K562 (cell line): ENCODE results near the gene FNDC1. TPM values are rescaled to one million over a fixed set of nuclear protein-coding genes. Genes with fewer than 3 reads are reported as not detected.

Experiments
- AFF1 ChIP-seq, 2 experiments: fragments of 450-650 bp; IDR thresholded peaks; 2 replicates each; pipeline ENCODE4 v1.6.1; 2018; ENCODE audit warnings: mild to moderate bottlenecking in 2 of 2, low read depth in 1 of 2; ENCODE audit not compliant: partially characterized antibody in 2 of 2
- BHLHE40 ChIP-seq: IDR thresholded peaks from 2 replicates; pipeline ENCODE4 v1.6.1; 2011; ENCODE audit warnings: low read length, improper control_type of control experiment
- E2F5 ChIP-seq: sonication (generic); formaldehyde crosslinking; IDR thresholded peaks from 2 replicates; pipeline ENCODE4 v1.8.0; 2022; ENCODE audit warnings: mild to moderate bottlenecking, missing genetic modification reagents
- FOXA3 ChIP-seq, 2 experiments: fragments of 450-650 bp in 1 of 2; sonication (generic) in 1 of 2; formaldehyde crosslinking; IDR thresholded peaks in 1 of 2; conservative IDR thresholded peaks in 1 of 2; 2 replicates each; pipeline versions ENCODE4 v1.4.0 to v1.8.0; 2020 to 2022; ENCODE audit warnings: mild to moderate bottlenecking in 2 of 2, missing genetic modification reagents in 1 of 2
- FOXK2 ChIP-seq, 2 experiments: fragments of 450-650 bp; IDR thresholded peaks in 1 of 2; conservative IDR thresholded peaks in 1 of 2; 2 replicates each; pipeline ENCODE4 v1.6.1; 2016; ENCODE audit warnings: low read depth in 2 of 2, mild to moderate bottlenecking in 1 of 2
- FOXO4 ChIP-seq: fragments of 450-650 bp; formaldehyde crosslinking; IDR thresholded peaks from 2 replicates; pipeline ENCODE4 v1.4.0; 2020; ENCODE audit warnings: mild to moderate bottlenecking, moderate library complexity
- HCFC1 ChIP-seq: IDR thresholded peaks from 2 replicates; pipeline ENCODE4 v1.6.1; 2012; ENCODE audit warnings: low read depth, low read length, improper control_type of control experiment
- HDAC3 ChIP-seq: fragments of 450-650 bp; IDR thresholded peaks from 2 replicates; pipeline ENCODE4 v1.6.1; 2018; ENCODE audit warnings: borderline replicate concordance, mild to moderate bottlenecking, moderate library complexity; ENCODE audit not compliant: partially characterized antibody
- MAZ ChIP-seq, 2 experiments: fragments of 450-650 bp in 1 of 2; sonication (generic) in 1 of 2; formaldehyde crosslinking; IDR thresholded peaks in 1 of 2; conservative IDR thresholded peaks in 1 of 2; 2 replicates each; pipeline versions ENCODE4 v1.4.0 to v1.5.0; 2020; ENCODE audit warnings: mild to moderate bottlenecking in 1 of 2, missing genetic modification reagents in 1 of 2
- MCM3 ChIP-seq: fragments of 450-650 bp; IDR thresholded peaks from 2 replicates; pipeline ENCODE4 v1.6.1; 2016
- MTA3 ChIP-seq: fragments of 450-650 bp; formaldehyde crosslinking; IDR thresholded peaks from 2 replicates; pipeline ENCODE4 v1.6.1; 2017; ENCODE audit warnings: mild to moderate bottlenecking, borderline replicate concordance
- NRF1 ChIP-seq, 2 experiments: fragments of 450-650 bp; IDR thresholded peaks in 1 of 2; conservative IDR thresholded peaks in 1 of 2; 2 replicates each; pipeline ENCODE4 v1.6.1; 2014; ENCODE audit warnings: mild to moderate bottlenecking in 2 of 2
- POLR2B ChIP-seq: fragments of 450-650 bp; IDR thresholded peaks from 2 replicates; pipeline ENCODE4 v1.6.1; 2018; ENCODE audit warnings: low read depth; ENCODE audit not compliant: partially characterized antibody
- RB1 ChIP-seq: fragments of 450-650 bp; IDR thresholded peaks from 2 replicates; pipeline ENCODE4 v1.6.1; 2017; ENCODE audit warnings: low read depth, mild to moderate bottlenecking
- SRSF9 ChIP-seq: fragments of 200-400 bp; formaldehyde crosslinking; IDR thresholded peaks from 2 replicates; pipeline ENCODE4 v1.6.1; 2017; ENCODE audit warnings: low read depth, low read length, borderline replicate concordance
- STAG1 ChIP-seq: sonication (generic); formaldehyde crosslinking; IDR thresholded peaks from 2 replicates; pipeline ENCODE4 v1.5.0; 2020; ENCODE audit warnings: missing genetic modification reagents, borderline replicate concordance
- THRAP3 ChIP-seq: fragments of 450-650 bp; IDR thresholded peaks from 2 replicates; pipeline ENCODE4 v1.6.1; 2016; ENCODE audit warnings: mild to moderate bottlenecking, inconsistent platforms, borderline replicate concordance
- VEZF1 ChIP-seq: fragments of 200-800 bp; sonication (Bioruptor generic); IDR thresholded peaks from 2 replicates; pipeline ENCODE4 v1.6.1; 2017; ENCODE audit warnings: missing genetic modification characterization, missing compliant biosample characterization
- ZNF146 ChIP-seq: IDR thresholded peaks from one replicate; pipeline ENCODE4 v1.6.1; 2018; ENCODE audit warnings: missing compliant biosample characterization; ENCODE audit not compliant: unreplicated experiment
- ZNF583 ChIP-seq: fragments of 250-450 bp; sonication (Bioruptor Pico); IDR thresholded peaks from 2 replicates; pipeline ENCODE4 v1.4.0; 2020
- polyA plus RNA-seq, 8 experiments: library from polyadenylated mRNA; depleted of rRNA in 4 of 8; stranded (reverse) in 5 of 8; unstranded in 3 of 8; fragments of >200 nt; fragmentation: Nextera tagmentation in 2 of 8; fragmentation: Illumina TruSeq in 1 of 8; extraction: Ambion mirVana in 2 of 8; extraction: Trizol in 1 of 8; gene quantifications; 2 replicates each; pipeline versions ENCODE4 v1.2.1 to v1.2.3, GENCODE V29; 2011 to 2014; ENCODE audit warnings: inconsistent platforms in 1 of 8, missing spikeins in 1 of 8
- total RNA-seq, 7 experiments: library from RNA; depleted of rRNA in 6 of 7; stranded (reverse); fragments of >200 nt in 6 of 7; fragmentation: Illumina TruSeq in 2 of 7; extraction: Trizol in 2 of 7; gene quantifications; 2 replicates each; pipeline versions ENCODE4 v1.2.1 to v1.2.3, GENCODE V29; 2011 to 2021; ENCODE audit warnings: low replicate concordance in 1 of 7

Gene FNDC1
- total and polyA plus RNA-seq, 9 of the 15 experiments (the other 6 are each of a cell fraction or from before 2014, with no cell fraction given): not detected

GRCh38 chr6:159174263-159174969, 5.2 kb downstream of the FNDC1 start (continued):
- peak; percentile 77; the same call in 1 of the 2 replicates for TF ChIP-seq STAG1 (CRISPR knock-in tag)
- TF ChIP-seq HCFC1: peak; percentile 13; the same call in 1 of the 2 replicates
- no peak for TF ChIP-seq ZNF146
- no peak for TF ChIP-seq HDAC3
- no peak for TF ChIP-seq FOXK2 (conservative IDR thresholded peaks at IDR 0.05 in 1 of 2, IDR thresholded peaks at IDR 0.05 in 1 of 2; ENCODE audit: low read depth in 2 of 2)
- TF ChIP-seq FOXO4 (CRISPR knock-in tag): no peak
- TF ChIP-seq FOXA3 (CRISPR knock-in tag; conservative IDR thresholded peaks at IDR 0.05 in 1 of 2, IDR thresholded peaks at IDR 0.05 in 1 of 2): no peak
- TF ChIP-seq MCM3: no peak
- peak; percentile 48; the same call in 1 of the 2 replicates for TF ChIP-seq BHLHE40
- TF ChIP-seq SRSF9: no peak
- peak in 1 of 2 experiments; percentile 51; a peak in 2 of 4 replicates for TF ChIP-seq MAZ (CRISPR knock-in tag; conservative IDR thresholded peaks at IDR 0.05 in 1 of 2, IDR thresholded peaks at IDR 0.05 in 1 of 2)
- no peak for TF ChIP-seq POLR2B
- no peak for TF ChIP-seq AFF1 (IDR thresholded peaks at IDR 0.05; ENCODE audit: low read depth in 1 of 2, partially characterized antibody in 2 of 2)
- TF ChIP-seq VEZF1 (CRISPR knock-in tag): peak; percentile 39
- TF ChIP-seq THRAP3: no peak
- no peak for TF ChIP-seq ZNF583 (CRISPR knock-in tag)
- peak in 1 of 2 experiments; percentile 60; a peak in 2 of 4 replicates for TF ChIP-seq NRF1 (conservative IDR thresholded peaks at IDR 0.05 in 1 of 2, IDR thresholded peaks at IDR 0.05 in 1 of 2)
- TF ChIP-seq E2F5: no peak
- peak; percentile 81; the same call in 1 of the 2 replicates for TF ChIP-seq RB1
- 0 out of 2 replicates have a peak, but pooled peaks have one; percentile 24 for TF ChIP-seq MTA3
